A549 treated with ZK216348 at 1 μM for 4 hours (cell line): Measurements from ENCODE around the gene RAB26. TPM values are rescaled to one million over a fixed set of nuclear protein-coding genes. Genes with fewer than 3 reads are reported as not detected.

Source experiments
- total RNA-seq: library from RNA; stranded (reverse); fragments of 200-300 nt; extraction: Qiagen RNA extraction; gene quantifications from 5 replicates; pipeline ENCODE4 v1.2.3, GENCODE V29; 2022; ENCODE audit warnings: low read depth

The RAB26 gene, protein sequence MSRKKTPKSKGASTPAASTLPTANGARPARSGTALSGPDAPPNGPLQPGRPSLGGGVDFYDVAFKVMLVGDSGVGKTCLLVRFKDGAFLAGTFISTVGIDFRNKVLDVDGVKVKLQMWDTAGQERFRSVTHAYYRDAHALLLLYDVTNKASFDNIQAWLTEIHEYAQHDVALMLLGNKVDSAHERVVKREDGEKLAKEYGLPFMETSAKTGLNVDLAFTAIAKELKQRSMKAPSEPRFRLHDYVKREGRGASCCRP
- 3.0 to 4.2 TPM (median 3.6 TPM) in 5 replicates for total RNA-seq

DNA sequence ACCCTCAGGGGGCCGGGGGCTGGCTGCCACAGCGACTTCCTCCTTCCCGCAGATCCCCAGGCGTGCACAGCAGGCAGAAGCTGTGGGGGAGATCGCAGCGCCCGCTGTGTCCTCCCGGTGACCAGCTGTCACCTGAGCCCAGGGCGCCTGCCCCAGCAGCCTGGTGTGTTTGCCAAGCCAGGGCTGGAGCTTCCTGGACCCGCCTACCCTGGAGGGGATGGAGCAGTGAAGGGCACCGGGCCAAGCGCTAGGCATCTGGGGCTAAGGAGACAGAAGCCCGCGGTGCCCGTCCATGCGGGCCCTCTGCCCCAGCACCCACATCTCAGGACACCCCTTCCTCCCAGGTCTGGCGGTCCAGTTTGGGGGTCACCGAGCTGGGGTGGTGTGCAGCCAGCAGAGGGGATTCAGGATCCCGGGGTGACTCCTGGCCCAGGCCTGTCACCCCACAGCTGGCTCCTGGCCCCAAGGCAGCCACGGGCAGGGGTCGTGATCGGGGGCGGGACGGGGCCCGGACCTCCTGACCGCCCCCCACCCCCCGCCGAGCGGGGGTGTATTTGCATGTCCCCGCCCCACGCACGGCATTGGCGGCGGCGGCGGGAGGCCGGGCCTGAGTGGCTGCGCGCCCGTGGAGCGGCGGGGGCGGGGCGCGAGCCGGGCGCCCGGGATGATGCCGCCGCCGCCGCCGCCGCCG lies at the start of gene RAB26:
Gene RAB26, plus strand, starts transcription at position 645 of the 691 bp plus-strand sequence. CDS start 159 bp downstream, outside the sequence.

DNA sequence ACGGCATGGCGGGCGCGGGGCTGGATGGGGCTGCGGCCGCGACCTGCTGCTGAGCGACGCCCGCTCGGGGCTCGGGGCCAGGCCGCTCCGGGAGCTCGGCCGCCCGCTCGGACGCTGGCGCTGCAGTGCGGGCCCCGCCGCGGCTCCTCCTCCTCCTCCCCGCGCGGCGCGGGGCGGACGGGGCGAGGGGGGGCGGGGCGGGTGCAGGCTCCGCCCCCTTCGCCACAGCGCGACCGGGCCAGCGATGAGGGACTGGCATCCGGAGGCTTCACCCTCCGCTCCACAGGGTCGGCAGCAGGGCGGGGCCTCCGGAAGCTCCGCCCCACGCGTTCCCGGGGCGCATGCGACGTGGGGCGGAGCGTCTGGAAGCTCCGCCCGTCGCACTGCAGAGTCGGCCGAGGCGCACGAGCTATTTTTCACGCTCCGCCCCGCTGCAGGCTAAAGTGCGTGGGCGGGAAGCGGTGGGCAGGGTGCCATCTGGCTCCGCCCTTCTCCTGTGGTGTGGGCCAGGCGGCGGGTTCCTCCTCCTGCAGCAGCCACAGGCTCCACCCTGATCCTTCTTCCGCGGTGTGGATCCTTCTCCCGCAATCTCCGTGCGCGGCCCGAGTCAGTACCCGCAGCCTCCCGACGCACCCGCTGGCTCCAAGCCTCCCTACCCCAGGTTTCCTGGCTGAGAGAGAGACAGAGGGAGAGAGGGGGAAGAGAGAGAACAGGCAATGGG lies 12.5 kb upstream of the RAB26 start, which contains the start of gene PKD1:
Gene PKD1, minus strand, starts transcription at position 129 of the 721 bp plus-strand sequence. CDS start 209 bp downstream, outside the sequence.

DNA sequence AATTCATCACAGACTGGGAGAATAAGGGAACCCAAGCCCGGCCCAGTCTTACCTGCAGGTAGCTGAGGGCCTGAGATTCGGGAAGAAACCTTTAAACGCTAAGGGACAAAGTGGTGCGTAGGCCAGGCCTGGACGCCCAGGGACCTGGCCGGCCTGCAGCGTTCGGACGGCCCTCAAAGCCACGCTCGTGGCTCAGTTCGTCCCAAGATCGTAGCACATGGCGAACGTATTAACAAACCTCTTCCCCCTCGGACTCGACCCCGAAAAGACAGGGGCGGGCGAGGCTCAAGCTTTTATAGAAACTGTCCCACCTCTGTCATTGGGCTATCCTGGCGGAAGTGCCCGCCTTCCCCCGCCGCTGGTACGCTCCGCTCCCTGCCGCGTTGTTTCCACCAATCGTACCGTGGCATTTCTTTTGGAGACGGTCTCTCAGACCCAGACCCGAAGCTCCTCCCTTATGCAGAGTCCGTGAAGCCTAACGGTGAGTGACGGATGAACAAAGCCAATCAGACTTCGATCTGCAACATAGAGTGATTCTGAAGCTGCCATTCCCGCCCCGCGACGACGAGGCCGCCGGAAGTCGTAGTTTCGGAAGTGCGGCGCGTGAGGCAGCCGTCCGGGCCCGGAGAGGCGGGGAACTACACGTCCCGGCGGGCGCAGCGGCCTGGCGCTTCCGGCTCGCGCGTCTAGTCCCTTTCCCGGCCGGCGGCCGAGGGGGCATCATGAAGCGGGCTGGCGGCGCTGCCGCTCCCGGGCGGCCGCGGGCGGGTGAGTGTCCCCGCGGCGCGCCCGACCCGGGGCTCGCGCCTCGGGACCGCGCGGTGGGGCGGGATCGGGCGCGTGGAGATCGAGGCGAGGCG lies 6.9 kb downstream of the RAB26 start, which contains the start of gene TRAF7:
Gene TRAF7, plus strand, starts transcription at position 692 of the 860 bp plus-strand sequence. CDS start 8,139 bp downstream, outside the sequence.

DNA sequence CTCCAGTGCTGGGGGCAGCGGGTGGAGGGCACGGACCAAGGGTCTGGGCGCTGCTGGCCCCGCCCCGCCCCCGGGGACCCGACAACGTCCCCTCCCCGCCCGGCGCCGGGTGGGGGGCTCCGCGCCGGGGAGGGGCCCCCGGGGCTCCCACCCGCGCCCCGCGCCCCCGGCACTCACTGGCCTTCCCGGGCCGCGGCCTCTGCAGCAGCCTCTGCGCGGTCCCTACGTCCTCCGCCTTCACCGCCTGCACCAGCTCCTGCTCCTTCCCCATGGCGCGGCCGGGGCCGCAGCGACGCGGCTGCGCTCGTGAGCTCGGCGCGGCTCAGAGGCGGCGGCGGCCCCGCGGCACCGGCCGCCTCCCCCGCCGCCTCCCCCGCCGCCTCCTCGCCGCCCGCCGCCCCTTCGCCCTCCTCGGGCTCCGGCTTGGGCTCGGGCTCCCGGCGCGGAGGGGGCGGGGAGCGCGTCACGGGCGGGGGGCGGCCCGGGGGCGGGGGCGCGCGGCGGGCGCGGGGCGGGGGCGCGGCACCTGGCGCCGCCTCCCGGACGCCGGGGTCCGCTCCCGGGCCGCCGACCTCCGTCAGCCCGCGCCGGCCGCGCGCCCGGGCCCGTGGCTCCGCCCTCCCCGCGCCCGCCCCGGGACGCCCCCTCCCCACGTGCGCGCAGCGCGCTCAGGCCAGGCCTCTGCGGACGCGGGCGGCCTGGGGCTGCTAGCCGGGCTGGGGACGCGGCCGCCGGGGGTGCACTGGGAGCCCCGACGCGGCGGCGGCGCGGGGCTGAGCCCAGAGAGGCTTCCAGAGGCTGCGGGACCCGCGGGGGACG lies 47.9 kb downstream of the RAB26 start, which contains the start of gene CASKIN1:
Gene CASKIN1, minus strand, starts transcription at position 444 of the 819 bp plus-strand sequence. Its CDS starts 173 bp downstream, at position 271.

Other genes starting within 250 kb of the RAB26 start
- 1.9 to 3.8 TPM (median 2.9 TPM) in 5 replicates for gene HS3ST6, start 230.2 kb upstream of the RAB26 start, total RNA-seq
- gene MSRB1, start 205.4 kb upstream of the RAB26 start, total RNA-seq: 21.6 to 40.8 TPM (median 38.3 TPM) in 5 replicates
- gene RPL3L, start 193.9 kb upstream of the RAB26 start, total RNA-seq: not detected in 5 replicates
- 246 to 312 TPM (median 253 TPM) in 5 replicates for gene NDUFB10, start 189.1 kb upstream of the RAB26 start, total RNA-seq
- 2,814 to 5,362 TPM (median 5,215 TPM) in 5 replicates for gene RPS2, start 183.8 kb upstream of the RAB26 start, total RNA-seq
- gene RNF151, start 181.8 kb upstream of the RAB26 start, total RNA-seq: not detected in 5 replicates
- gene TBL3, start 176.6 kb upstream of the RAB26 start, total RNA-seq: 22.3 to 41.6 TPM (median 37.2 TPM) in 5 replicates
- 0.24 to 0.63 TPM (median 0.34 TPM) in 4 of 5 replicates, not detected in the other for gene NOXO1, start 167.2 kb upstream of the RAB26 start, total RNA-seq
- 29.3 to 47.4 TPM (median 42.7 TPM) in 5 replicates for gene GFER, start 164.4 kb upstream of the RAB26 start, total RNA-seq
- gene SYNGR3, start 158.7 kb upstream of the RAB26 start, total RNA-seq: 4.4 to 8.7 TPM (median 8.3 TPM) in 5 replicates
- 34.2 to 63.9 TPM (median 59.5 TPM) in 5 replicates for gene ZNF598, start 138.8 kb upstream of the RAB26 start, total RNA-seq
- gene NPW, start 128.8 kb upstream of the RAB26 start, total RNA-seq: 0.65 to 1.6 TPM (median 1.1 TPM) in 4 of 5 replicates, not detected in the other
- gene NHERF2, start 121.7 kb upstream of the RAB26 start, total RNA-seq: 32.5 to 64.5 TPM (median 58.3 TPM) in 5 replicates
- 30.3 to 50.9 TPM (median 43.8 TPM) in 5 replicates for gene NTHL1, start 100.8 kb upstream of the RAB26 start, total RNA-seq
- gene TSC2, start 100.6 kb upstream of the RAB26 start, total RNA-seq: 27.2 to 50.2 TPM (median 37.1 TPM) in 5 replicates
- gene PKD1, start 12.7 kb upstream of the RAB26 start, total RNA-seq: 27.4 to 65.1 TPM (median 52.5 TPM) in 5 replicates
- 26.8 to 66.2 TPM (median 54.0 TPM) in 5 replicates for gene TRAF7, start 7.2 kb downstream of the RAB26 start, total RNA-seq
- 0.29 to 1.5 TPM (median 0.56 TPM) in 5 replicates for gene CASKIN1, start 48.0 kb downstream of the RAB26 start, total RNA-seq
- gene MLST8, start 56.8 kb downstream of the RAB26 start, total RNA-seq: 33.6 to 52.3 TPM (median 51.7 TPM) in 5 replicates
- gene BRICD5, start 62.2 kb downstream of the RAB26 start, total RNA-seq: 2.8 to 6.7 TPM (median 5.2 TPM) in 5 replicates
- 14.5 to 39.0 TPM (median 37.6 TPM) in 5 replicates for gene PGP, start 66.2 kb downstream of the RAB26 start, total RNA-seq
- 11.9 to 30.7 TPM (median 24.8 TPM) in 5 replicates for gene E4F1, start 75.0 kb downstream of the RAB26 start, total RNA-seq
- gene DNASE1L2, start 87.8 kb downstream of the RAB26 start, total RNA-seq: 0.75 to 2.1 TPM (median 1.6 TPM) in 5 replicates
- 41.0 to 92.8 TPM (median 86.3 TPM) in 5 replicates for gene ECI1, start 103.0 kb downstream of the RAB26 start, total RNA-seq
- 254 to 289 TPM (median 260 TPM) in 5 replicates for gene RNPS1, start 119.5 kb downstream of the RAB26 start, total RNA-seq
- gene ABCA3, start 192.1 kb downstream of the RAB26 start, total RNA-seq: 13.8 to 23.1 TPM (median 19.7 TPM) in 5 replicates